ENCODE data around the gene FBXO4.

The FBXO4 gene

GRCh38 chr5:41983284-41983683, 58.2 kb downstream of the FBXO4 start:
- DNase-seq, result no peak

- no peak for DNase-seq
Observed at GRCh38 chr5:41985945-41986695, 61.0 kb downstream of the FBXO4 start.

Measured in fibroblast of skin of scalp (primary cell).